WI38 (cell line): ENCODE results near the gene PLEKHG3.

Experiments
- H3K4me3 ChIP-seq: 2 replicates; pipeline ENCODE4 v1.5.1; 2011; ENCODE audit warnings: low read depth, mild to moderate bottlenecking, control low read depth, low read length
- TF ChIP-seq, protein P1 (sequence below): IDR thresholded peaks from 2 replicates; pipeline ENCODE4 v1.5.1; 2012; ENCODE audit warnings: low read depth, mild to moderate bottlenecking, control low read depth, low read length

PLEKHG3 gene

DNA sequence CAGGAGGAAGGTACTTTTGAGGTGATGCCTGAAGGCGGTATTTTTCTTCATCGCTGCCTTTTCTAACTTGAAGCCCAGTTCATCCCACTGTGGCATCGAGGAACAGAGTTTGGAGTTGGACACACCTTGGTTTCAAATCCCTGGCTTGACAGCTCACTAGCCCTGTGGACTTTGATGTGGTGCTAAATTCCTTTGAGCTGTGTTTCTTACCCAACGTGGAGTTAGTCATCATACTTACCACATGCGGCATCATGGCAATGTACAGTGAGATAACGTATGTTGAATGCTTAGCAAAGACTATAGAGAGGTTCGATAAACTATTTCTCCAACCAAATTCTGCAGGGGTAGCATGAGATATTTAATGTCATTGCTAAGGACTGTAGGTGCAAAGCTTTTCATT lies 3.4 kb downstream of the PLEKHG3 start:
- no peak overlapping the region for H3K4me3 ChIP-seq
- TF ChIP-seq, protein P1, sequence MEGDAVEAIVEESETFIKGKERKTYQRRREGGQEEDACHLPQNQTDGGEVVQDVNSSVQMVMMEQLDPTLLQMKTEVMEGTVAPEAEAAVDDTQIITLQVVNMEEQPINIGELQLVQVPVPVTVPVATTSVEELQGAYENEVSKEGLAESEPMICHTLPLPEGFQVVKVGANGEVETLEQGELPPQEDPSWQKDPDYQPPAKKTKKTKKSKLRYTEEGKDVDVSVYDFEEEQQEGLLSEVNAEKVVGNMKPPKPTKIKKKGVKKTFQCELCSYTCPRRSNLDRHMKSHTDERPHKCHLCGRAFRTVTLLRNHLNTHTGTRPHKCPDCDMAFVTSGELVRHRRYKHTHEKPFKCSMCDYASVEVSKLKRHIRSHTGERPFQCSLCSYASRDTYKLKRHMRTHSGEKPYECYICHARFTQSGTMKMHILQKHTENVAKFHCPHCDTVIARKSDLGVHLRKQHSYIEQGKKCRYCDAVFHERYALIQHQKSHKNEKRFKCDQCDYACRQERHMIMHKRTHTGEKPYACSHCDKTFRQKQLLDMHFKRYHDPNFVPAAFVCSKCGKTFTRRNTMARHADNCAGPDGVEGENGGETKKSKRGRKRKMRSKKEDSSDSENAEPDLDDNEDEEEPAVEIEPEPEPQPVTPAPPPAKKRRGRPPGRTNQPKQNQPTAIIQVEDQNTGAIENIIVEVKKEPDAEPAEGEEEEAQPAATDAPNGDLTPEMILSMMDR = no peak

DNA sequence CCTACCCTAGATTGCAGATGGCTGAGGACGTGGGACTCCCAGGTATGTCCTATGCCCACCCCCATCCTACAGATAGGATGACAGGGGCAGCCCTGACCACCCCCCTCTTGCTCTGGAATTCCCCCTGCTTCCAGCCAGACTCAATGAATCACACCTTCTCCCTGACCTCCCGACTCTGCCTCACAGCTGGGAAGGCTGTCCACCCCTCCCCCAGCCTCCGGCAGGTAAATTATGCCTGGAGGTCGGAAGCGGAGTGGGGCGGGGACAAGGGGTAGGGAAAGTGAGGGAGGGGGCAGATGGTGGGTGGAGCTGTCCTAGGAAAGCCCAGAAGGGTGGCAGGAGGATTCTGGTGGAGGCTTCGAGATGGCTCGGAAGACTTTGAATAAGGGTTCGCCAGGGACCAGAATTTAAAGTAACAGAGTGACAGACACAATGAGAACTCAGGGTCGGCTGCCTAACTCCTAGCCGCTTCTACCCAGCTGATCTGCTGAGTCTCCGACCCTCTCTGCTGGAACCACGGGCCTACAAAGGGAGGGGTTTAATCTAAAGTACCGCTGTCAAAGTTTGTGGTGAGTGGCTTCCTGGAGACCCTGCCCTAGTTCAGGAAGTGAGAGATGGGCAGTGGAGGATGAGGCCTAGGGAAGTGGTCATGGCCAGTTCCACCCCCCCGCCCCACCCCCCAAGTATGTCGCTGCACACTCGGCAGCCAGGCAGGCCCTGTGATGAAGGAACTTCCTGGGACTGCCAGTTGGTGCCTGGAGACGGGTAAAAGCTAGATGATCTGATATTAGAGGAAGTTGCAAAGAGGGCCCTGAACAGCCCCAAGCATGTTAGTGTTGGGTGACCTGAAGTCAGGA lies 4.2 kb downstream of the PLEKHG3 start:
- no peak overlapping the region for H3K4me3 ChIP-seq
- TF ChIP-seq, protein P1 = no peak

DNA sequence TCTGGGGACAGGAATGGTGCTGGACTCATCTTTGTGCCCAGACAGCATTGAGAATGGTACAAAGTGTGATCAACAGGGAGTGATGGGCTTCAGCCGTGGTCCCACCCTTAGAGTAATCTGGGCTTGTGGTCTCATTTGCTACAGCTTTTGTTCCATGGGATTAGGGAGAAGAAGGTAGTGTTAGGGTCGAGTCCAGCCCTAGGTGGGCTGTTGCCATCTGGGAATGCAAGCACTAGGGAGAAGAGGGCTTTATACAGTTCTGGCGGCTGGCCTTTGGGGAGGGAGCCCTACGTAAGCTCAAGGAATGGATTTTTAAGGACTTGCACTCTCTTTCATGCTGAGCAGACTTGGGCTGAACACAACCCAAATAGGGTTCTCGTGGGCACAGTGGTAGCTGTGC lies 4.9 kb downstream of the PLEKHG3 start:
- TF ChIP-seq, protein P1 = no peak
- H3K4me3 ChIP-seq = no peak overlapping the region

DNA sequence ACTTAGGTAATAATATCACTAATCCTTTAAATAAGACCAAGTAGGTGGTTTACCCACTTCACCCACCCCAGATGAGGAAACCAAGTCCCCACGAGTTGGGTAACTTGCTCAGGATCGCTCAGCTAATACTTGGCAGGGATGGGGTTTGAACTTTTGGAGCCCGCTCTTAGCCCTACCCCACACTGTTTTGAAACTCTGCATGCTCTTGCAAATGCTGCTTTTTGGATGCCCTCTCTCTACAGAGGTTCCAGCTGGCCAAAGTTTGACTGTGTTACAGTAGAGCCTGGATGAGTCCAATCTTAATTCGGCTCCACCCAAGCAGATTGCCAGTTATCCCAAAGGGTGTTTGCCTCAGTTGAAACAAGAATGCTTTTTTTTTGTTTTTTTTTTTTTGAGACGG lies 6.8 kb downstream of the PLEKHG3 start:
- TF ChIP-seq, protein P1 = no peak
- H3K4me3 ChIP-seq = no peak overlapping the region

DNA sequence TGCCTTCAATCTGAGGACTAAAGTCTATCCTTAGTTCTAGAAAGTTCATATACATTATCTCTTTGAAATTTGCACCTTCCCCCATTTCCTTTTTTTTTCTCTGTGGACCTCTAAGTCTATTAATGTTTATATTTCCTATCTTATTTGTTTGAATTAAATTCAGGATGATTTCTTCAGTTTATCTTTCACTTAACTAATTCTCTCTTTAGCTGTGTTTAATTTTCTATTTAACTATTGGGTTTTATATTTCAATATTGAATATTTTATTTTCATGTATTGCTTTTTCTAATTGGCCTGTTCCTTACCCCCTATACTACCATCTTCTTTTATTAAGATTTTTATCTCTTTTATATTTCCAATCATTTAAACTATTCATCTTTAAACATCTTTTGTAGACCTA lies 9.5 kb downstream of the PLEKHG3 start:
- H3K4me3 ChIP-seq = no peak overlapping the region
- TF ChIP-seq, protein P1 = no peak

DNA sequence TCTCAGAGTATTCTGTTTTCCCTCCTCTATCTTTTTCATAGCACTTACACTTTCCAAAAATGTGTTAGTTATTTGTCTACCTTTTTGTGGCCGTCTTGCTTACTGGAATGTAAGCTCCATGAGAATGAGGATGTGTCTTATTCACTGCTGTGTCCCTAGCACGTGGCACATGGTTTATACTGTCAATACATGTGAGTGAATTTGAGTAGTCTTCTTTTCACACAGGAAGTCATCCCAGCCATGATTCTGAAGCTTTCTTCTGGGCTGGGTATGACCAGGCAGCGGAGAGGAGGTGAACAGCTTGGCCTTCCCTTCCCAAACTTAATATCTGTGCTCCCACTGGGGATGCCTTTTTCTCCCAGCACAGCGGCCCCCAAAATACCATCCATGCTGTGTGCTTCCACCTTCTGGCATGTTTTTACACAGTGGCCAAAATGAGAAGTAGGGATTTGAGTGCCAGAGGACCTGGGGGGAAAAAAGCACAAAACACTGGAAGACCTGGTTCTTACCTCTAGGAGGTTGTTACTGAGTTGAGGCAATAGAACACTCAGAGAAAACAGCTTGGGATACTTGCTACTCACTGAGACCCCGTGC lies 10.3 kb downstream of the PLEKHG3 start:
- TF ChIP-seq, protein P1 = no peak
- H3K4me3 ChIP-seq = no peak overlapping the region

DNA sequence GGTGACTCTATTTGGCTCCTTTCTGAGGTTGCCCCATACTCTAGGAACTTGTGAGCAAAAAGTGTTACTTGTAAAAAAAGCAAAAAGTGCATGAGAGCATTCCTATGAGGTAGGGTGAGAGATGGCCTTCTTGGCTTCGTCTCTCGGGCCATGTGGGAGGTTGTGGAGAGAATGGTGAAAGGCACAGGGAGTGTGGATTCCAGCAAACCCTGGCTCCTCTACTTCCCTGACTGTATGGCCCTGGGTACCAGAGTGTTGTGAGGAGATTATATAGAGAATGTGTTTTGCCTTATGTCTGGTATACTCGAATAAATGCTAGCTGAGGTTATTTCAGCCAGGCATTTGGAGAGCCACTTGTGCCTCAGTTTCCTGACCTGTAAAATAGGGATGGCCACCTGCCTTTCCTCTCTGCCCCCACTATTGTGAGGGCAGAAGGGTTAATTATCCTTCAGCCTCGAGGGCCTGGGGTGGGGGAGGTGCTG lies 11.0 kb downstream of the PLEKHG3 start:
- TF ChIP-seq, protein P1 = no peak
- no peak overlapping the region for H3K4me3 ChIP-seq
